Lower leg skin (tissue), 4 donors: ENCODE measurements around the gene SLC28A1. TPM values are rescaled to one million over a fixed set of nuclear protein-coding genes. Genes with fewer than 3 reads are reported as not detected.

Source experiments
- DNase-seq, 2 donors: peaks; one replicate each; pipeline ENCODE4 v3.0.0-alpha.2; 2019; ENCODE audit warnings: low spot score in 2 of 2
- H3K4me3 ChIP-seq: fragments of 200-600 bp; sonication (generic); 2 replicates; pipeline ENCODE4 v1.5.1; 2017; ENCODE audit warnings: mild to moderate bottlenecking, low read depth; ENCODE audit not compliant: poor library complexity, severe bottlenecking
- POLR2A ChIP-seq, 2 donors: fragments of 450-650 bp; IDR thresholded peaks; one replicate each; pipeline ENCODE4 v1.6.1; 2016 to 2017; ENCODE audit warnings: antibody characterized with exemption in 2 of 2, mild to moderate bottlenecking in 1 of 2, moderate library complexity in 1 of 2
- WGBS, 2 donors: methylation state at CpG; one replicate each; pipeline ENCODE4 v1.1.5; 2018; 5-methylcytosine and 5-hydroxymethylcytosine counted together
- intact Hi-C: fragments of 100-400 bp; cut with DNase I; formaldehyde crosslinking; loops from one replicate; pipeline ENCODE4 v1.15.0; 2023; ENCODE audit warnings: low total_unique reads
- total RNA-seq, 4 donors: library from RNA; depleted of rRNA; stranded (reverse); fragments of >200 nt; gene quantifications; one replicate each; pipeline ENCODE4 v1.1.0, GENCODE V29; 2016
- TF ChIP-seq, protein P1 (sequence below), 3 donors: fragments of 450-650 bp; IDR thresholded peaks; one replicate each; pipeline ENCODE4 v1.5.1; 2016; ENCODE audit warnings: antibody characterized with exemption in 3 of 3, mild to moderate bottlenecking in 3 of 3, moderate library complexity in 2 of 3

SLC28A1 gene
- total RNA-seq, 4 donors from 2014 or later, result not detected

DNA sequence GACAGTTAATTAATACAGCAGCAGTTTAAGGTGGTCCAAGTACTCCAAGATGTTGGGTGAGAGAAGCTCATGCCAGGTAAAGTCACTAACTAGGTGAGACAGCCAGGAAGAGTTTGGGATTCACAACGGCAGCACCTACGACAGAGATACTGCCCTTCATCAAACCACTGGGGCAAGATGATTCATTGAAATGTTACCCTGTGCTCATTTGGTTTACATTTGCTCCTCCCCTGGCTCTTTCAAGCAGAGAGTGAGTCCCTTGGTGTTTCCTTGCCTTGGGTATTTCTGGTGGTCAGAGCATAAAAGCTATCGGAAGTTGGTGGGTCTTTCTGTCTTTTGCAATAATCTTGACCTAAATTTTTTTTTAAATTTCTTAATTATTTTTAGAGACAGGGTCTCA is 77.2 kb downstream of the SLC28A1 start:
- 71 to 83% methylated on average over 3 of the region's 3 CpGs for WGBS, 2 donors
- no peak for TF ChIP-seq POLR2A (IDR thresholded peaks at IDR 0.05)
- TF ChIP-seq, protein P1, sequence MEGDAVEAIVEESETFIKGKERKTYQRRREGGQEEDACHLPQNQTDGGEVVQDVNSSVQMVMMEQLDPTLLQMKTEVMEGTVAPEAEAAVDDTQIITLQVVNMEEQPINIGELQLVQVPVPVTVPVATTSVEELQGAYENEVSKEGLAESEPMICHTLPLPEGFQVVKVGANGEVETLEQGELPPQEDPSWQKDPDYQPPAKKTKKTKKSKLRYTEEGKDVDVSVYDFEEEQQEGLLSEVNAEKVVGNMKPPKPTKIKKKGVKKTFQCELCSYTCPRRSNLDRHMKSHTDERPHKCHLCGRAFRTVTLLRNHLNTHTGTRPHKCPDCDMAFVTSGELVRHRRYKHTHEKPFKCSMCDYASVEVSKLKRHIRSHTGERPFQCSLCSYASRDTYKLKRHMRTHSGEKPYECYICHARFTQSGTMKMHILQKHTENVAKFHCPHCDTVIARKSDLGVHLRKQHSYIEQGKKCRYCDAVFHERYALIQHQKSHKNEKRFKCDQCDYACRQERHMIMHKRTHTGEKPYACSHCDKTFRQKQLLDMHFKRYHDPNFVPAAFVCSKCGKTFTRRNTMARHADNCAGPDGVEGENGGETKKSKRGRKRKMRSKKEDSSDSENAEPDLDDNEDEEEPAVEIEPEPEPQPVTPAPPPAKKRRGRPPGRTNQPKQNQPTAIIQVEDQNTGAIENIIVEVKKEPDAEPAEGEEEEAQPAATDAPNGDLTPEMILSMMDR (IDR thresholded peaks at IDR 0.05), result no peak
- no peak for DNase-seq
- intact Hi-C loops, result no loop called here
- H3K4me3 ChIP-seq, result no peak overlapping the region

DNA sequence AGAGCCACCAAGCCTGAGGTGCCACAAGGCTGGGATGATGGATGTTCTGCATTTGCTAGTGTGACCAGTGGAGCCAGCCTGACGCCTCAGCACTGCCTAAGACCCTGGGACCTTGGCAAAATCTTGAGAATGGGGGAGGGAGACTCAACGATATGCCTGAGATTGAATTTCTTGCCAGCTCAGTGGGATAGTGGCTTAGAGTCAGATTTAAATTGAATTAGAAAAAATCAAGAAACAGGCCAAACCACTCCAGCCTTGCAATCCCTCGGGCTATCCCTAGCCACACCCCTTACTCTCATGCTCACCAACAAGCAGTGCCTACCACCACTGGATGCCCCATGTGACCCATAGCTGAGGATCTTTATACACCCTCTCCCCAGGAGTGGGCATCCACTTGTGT is 78.5 kb downstream of the SLC28A1 start:
- H3K4me3 ChIP-seq, result no peak overlapping the region
- intact Hi-C loops, result no loop called here

DNA sequence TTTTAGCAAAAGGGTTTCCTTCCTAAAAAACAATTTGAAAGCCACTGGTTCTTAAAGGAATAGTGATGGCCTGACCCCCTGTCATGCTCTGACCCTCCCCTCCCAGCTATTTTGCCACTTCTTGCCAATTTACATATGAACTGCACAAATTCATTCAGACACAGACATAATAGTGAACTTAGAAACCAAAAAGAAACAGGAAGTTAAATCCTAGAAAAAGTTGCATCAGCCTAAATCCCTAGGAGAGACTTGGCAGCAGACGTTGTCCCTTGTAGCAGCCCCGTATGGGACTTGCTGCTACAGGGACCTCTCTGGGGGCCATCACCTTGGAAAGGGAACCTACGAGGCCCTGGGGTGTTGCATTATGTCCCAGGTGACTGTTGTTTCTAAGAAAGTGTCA is 82.9 kb downstream of the SLC28A1 start:
- intact Hi-C loops, result no loop called here
- 53 to 61% methylated on average over 3 of the region's 3 CpGs for WGBS, 2 donors
- no peak for DNase-seq
- TF ChIP-seq, protein P1 (IDR thresholded peaks at IDR 0.05), result no peak
- TF ChIP-seq POLR2A (IDR thresholded peaks at IDR 0.05), result no peak
- H3K4me3 ChIP-seq, result no peak overlapping the region

More for the DNA sequence above, 78.5 kb downstream of the SLC28A1 start:
- TF ChIP-seq POLR2A (IDR thresholded peaks at IDR 0.05), result no peak
- TF ChIP-seq, protein P1 (IDR thresholded peaks at IDR 0.05), result no peak
- WGBS, 2 donors, result 32 to 49% methylated on average over 3 of the region's 3 CpGs
- no peak for DNase-seq

DNA sequence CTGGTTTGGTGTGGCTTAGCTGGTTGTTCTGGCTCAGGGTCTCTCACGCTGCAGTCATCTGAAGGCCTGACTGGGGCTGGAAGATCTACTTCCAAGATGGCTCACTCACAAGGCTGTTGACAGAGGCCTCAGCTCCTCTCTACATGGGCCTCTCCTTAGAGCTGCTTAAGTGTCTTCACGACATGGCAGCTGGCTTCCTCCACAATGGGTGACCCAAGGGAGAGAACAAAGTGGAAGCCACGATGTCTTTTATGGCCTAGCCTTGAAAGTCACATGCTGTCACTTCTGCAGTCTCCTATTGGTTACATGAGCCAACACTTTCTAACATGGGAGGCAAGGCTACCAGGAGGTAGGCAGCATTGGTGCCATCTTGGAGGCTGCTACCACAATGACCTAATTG is 83.8 kb downstream of the SLC28A1 start:
- TF ChIP-seq, protein P1 (IDR thresholded peaks at IDR 0.05), result no peak
- no peak for TF ChIP-seq POLR2A (IDR thresholded peaks at IDR 0.05)
- DNase-seq, result peak in 1 of 2 donors; percentile 31
- 91 to 94% methylated on average over 3 of the region's 3 CpGs for WGBS, 2 donors
- H3K4me3 ChIP-seq, result no peak overlapping the region
- intact Hi-C loops, result no loop called here

DNA sequence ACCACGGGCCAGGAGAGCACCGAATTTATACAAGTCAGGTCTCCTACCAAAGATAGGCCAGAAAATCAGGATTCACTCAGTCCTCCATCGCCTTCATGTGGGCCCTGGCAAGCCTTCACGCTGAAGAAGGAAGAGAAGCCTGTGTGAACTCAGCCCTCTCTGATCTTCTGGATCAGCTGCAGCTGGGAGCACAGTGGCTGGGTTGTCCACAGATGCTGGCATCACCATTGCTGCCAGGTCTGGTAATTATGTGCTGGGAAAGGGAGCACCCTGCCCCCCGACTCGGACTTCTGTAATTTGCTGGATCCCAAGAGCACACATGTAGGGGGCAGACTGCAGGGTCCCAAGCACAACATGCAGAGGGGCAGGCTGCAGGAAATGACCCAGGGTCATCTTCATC is 84.8 kb downstream of the SLC28A1 start:
- intact Hi-C loops, result no loop called here
- peak in 1 of 2 donors; percentile 62 for DNase-seq
- 66 to 78% methylated on average over 5 to 6 of the region's 6 CpGs for WGBS, 2 donors
- no peak for TF ChIP-seq POLR2A (IDR thresholded peaks at IDR 0.05)
- TF ChIP-seq, protein P1 (IDR thresholded peaks at IDR 0.05), result no peak
- no peak overlapping the region for H3K4me3 ChIP-seq

DNA sequence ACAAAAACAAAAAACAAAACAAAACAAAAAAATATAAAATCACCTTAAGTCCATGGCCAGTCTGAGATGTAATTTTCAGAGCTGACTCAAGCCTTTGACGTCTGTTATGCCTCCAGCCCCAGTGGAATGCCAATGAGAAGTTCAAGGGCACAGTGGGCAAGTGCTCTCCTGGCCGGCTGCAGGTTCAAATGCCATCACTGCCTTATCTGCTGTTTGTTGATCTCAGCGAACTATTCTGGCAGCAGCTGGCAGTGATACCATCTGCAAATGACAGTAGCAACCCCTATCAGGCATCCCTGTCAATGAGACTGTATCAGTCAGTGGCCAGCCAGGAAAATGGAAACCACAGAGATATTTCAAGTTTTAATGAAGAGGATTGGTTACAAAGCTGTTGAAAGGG is 86.4 kb downstream of the SLC28A1 start:
- peak in 1 of 2 donors; percentile 34 for DNase-seq
- WGBS, 2 donors, result 76 to 83% methylated on average over 3 of the region's 3 CpGs
- H3K4me3 ChIP-seq, result no peak overlapping the region
- TF ChIP-seq, protein P1 (IDR thresholded peaks at IDR 0.05), result no peak
- TF ChIP-seq POLR2A (IDR thresholded peaks at IDR 0.05), result no peak
- intact Hi-C loops, result no loop called here
